NCI-H2107 treated with DMSO at 0.1 percent for 48 hours (cell line): ENCODE measurements around the gene MBNL3.
A peak's percentile ranks its signal among the peaks of the same experiment; 100 is the strongest.
"Not testable (repeated sequence)": the region's sequence is repeated elsewhere in the genome, so short reads cannot be mapped to it uniquely, and the experiment has no call there.

Experiments used
- DNase-seq: peaks from one replicate; lab custom pipeline; 2025; ENCODE audit not compliant: unreplicated experiment; lab: John Stamatoyannopoulos, UW

MBNL3 gene

DNA sequence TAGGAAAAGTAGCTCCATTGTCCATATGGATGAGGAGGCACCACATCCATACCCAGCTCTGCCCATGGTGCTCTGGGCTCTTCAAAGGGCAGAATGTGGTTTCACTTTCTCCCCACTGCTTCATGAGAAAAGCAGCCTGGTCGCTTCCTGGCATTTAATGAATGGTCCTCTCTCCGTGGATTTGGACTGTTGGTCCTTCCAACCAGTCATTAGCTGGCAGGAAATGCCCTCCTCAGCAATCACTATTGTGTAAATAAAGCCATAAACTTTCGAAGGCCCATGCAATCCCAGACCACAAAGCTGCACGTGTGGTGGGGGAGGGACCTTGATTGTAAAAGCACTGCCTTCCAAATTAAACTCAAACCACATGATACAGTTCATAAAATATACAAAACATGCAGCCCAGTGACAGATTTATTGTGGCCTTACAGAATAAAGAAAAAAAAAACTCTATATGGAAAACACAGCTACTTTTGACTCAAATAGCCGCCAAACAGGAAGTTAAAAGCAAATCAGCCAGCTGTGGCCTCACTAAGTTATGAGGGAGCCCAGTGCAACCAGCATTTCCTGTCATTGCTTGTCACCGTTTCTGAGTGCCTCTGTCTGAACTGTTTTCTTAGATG, 8.1 kb downstream of the MBNL3 start:
- peak; percentile 84 for DNase-seq

DNA sequence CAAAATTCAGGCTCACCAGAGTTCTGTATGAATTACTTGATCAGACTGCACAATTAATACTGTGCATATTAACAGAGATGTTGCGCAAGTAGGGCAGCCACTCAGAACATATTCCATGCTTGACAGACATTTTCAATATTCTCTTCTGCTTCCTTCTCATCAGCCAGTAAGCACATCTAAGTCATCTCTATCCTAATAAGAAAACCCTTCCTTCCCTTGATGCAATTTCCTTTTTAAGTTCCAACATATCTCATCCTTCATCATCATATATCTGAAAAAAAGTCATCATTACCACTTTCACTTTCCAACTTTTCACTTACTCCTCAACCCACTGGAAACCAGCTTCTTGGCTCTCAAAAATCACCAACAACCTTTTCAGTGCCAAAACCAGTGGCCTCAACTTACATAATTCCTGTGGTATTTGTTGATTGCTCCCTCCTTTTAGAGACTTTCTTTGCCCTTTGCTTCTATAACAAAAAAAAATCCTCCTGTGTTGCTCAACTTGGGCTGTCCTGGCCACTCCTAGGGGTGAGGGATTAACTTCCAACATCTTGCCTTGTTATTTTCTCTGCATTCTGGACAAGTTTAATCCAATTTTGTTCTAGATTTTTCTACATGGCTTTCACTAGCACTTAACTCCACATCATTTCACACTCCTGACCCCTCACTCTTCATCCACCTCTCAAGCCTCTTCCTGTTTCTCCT, 14.1 kb downstream of the MBNL3 start:
- DNase-seq, result no peak

DNA sequence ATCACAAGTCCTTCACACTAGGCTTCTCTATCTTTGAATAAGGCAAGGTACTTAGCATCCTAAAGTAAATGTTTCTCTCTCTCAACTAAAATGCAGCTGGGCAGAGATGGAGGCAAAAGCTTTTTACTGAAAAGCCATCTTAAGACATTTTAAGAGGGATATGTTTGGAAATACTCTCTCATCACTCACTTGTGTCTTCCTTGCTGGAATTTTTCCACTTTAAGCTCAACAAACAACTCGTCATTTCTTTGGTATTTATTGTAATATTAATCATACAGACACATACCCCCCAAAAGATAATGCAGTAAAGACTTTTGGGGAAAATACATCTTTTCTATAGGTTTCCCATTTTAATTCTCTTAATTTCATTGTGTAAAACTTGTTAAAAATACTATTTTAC, 16.4 kb downstream of the MBNL3 start:
- DNase-seq, result no peak

DNA sequence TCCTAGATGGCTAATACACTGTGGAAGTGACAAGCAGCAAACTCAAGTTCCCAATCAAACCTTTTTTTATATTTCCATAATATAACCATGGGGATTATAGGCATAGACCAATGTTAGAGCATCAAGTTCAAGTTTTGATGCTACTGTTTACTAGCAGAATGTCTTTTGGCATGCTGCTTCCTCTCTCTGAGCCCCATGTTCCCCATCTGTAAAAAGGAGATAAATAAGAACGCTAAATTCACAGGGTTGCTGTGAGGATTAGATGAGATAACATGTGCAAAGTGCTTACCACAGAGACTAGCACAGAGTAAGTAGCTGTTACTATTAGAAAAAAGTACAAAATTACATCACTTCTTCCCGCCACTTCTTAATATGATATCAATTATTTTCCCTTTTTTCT, 18.0 kb downstream of the MBNL3 start:
- DNase-seq, result no peak

DNA sequence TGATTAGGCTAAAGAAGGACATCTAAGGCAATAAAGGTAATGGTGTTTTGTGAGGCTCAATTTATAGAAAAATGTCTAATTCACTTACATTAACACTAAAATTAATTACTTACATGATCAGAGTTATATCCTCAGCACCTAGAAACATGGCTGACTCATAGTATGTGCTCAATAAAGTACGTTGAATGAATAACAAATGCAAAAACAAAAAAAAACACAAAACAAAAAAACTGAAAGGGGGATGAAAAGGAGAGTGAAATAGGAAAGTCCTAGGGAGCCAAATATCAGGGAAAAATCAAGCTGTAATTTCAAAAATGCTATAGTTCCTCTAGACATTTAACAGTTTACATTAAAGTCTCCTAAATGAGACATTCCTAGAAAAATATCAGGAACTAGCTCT, 18.7 kb downstream of the MBNL3 start:
- DNase-seq, result no peak

DNA sequence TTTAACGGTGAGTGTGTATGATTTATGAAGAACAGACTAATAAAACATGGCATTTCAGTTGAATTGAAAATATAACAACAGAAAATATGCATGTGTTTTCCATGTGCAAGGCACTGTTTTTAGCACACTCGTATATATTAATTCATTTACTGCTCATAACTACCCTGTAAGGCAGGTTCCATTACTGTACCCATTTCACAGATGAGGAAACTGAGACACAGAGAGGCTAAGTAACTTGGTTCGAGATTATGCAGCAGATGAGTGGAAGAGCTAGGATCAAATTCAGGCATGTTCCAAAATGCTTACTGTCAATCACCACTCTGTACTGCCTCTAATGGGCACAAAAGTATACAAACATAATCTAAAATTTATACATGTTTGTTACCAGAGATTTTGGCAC, 20.4 kb downstream of the MBNL3 start:
- DNase-seq, result no peak

DNA sequence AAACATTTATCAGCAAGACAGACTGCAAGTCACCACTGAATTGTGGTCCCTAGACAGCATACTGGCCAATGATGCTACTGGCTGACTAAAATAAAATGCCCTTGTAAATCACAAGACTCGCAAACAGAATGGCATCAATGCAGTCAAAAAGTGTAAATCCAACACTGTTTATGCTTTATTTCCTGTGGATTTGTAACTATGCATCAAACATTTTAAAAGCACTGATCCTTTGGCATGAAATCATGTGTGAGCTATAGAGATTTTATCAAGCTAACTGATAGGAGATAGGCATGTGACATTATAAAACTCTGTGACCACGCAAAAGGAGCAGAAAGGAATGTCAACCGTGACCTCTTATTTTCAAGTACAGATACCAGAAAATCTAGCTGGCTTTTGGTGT, 20.8 kb downstream of the MBNL3 start:
- no peak for DNase-seq

DNA sequence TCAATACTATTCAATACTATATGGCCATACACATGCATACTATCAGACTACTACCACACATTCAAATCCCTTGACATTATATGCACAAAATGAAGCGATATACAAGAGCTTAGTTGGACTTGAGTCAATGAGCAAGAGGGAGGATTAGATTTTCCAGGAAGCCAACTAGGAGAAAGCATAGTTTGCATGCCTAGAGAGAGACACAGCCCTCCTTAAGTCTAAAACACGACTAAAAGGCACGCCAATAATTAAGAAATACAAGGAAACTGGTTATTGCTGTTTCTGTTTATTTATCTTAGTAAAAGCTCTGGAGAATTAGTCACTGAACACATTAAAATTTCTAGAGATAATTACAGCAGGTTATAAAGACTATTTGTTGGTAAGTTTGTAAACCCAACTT, 21.8 kb downstream of the MBNL3 start:
- DNase-seq, result no peak

DNA sequence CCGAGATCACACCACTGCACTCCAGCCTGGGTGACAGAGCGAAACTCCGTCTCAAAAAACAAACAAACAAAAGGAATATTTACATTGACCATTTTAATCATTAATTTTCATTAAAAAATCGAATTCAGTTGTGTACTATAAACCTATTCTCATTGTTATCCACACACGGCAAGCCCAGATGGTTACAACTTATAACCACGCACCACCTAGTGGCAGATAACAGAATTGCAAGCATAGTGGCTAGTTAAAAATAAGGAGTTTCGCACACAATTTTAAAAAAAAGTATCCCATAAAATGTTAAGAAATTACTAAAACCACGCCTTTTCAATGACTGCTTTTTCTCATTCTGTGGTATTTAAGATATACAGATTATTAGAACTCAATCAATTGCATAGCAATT, 25.4 kb downstream of the MBNL3 start:
- DNase-seq, result no peak

DNA sequence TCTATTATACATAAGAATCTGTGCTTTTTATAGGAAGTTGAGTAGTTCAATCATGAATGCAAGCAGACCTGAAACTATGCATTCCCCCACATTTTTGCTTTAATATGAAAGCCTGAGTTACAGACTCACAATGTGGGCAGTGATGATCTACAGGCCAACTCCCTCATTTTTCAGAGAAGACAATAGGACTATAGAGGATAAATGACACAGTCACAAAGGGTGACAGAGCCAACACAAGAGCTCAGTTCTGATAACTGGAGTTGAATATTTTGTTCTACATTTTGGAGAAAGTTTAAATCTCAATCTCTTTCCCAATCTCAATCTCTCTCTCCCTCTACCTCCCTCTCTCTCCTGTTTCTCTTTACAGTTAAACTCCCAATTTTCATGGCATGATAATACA, 27.0 kb downstream of the MBNL3 start:
- DNase-seq, result no peak

DNA sequence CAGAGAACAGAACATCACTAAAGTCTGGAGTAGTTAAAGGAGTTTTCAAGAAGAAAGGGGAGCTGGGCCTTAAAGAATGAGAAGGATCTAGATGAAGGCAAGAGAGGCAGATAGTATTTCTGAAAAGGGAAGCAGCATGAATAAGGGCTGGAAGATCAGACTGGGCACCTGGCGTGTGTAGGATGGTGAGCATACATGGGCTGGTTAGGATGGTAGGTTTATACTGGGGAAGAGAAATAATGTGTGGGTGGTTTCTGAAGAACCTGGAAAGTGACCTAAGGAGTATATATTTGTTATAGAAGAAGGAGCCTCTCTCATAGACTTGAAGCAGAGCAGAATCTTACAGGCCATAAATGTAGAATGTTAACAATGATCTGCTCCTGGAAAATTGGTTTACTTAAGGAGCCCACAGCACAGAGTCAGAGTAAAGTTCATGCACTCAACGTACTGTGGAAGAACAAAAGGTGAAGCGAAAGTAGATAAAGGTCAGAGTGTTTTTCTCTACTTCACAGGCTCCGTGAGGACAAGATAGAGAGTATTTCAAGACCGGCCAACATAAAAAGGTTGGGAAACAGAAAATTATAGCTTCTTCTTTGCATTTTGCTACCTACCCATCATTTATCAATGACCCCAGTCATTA, 35.8 kb downstream of the MBNL3 start:
- DNase-seq, result no peak

DNA sequence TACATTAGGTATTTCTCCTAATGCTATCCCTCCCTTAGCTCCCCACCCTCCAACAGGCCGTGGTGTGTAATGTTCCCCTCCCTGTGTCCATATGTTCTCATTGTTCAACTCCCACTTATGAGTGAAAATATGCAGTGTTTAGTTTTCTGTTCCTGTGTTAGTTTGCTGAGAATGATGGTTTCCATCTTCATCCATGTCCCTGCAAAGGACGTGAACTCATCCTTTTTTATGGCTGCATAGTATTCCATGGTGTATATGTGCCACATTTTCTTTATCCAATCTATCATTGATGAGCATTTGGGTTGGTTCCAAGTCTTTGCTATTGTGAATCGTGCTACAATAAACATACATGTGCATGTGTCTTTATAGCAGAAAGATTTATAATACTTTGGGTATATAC, 42.9 kb downstream of the MBNL3 start:
- not testable (repeated sequence) for DNase-seq

DNA sequence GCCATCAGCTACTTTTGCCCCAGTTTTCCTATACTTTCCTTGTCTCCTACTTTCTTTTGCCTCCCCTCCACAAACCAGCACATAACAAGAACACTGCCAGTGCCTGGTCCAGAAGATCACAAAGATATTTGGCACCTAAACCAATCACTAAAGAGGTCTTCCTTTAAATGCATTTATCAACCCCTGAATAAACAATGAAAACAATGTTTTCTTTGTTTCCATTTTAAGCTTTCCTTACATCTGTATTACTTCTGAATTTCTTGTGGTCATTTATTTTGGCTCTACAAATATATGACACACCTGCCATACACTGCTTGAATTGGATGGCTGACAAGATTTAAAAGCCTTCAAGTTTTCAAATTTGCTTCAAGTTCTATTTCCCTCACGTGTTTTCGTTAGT, 43.9 kb downstream of the MBNL3 start:
- DNase-seq, result no peak

DNA sequence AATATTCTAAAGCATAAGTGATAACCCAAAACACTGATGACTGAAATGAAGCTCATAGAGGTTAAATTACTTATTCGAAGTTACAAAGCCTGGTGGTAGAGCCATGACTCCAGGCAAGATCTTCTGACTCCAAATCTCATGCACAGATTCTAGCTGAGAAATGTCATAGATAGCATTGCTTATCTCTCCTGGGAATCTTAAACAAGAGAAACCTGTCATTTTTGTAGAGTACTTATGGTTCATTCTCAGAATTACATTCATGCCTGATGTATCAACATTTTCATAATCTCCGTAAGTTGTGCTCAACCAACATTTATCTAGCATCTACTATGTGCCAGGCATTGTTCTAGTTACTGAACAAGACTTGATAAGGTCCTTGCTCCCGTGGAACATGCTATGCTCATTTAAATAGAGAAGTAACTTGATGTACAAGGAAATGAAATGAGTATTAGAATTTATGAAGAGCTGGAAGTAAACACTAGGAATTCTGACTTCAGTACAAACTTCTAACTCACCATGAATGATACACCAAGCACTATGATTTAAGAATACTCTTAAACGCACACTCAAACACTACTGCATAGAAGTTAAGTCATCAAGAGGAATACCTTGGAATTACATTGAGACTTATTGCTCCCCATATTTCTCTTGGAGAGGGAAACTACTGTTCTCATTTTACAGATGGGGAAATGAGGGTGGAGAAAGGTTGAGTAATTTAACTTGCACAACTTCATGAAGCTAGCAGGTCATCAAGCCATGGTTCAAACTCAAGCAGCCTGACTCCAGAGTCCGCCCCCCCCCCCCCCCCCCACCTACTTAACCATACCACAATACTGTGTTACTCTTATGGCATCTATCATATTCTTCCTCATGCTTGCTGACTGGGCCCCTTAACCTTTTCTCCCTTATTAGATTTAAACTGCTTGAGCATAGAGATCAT, 45.4 kb downstream of the MBNL3 start:
- no peak for DNase-seq

DNA sequence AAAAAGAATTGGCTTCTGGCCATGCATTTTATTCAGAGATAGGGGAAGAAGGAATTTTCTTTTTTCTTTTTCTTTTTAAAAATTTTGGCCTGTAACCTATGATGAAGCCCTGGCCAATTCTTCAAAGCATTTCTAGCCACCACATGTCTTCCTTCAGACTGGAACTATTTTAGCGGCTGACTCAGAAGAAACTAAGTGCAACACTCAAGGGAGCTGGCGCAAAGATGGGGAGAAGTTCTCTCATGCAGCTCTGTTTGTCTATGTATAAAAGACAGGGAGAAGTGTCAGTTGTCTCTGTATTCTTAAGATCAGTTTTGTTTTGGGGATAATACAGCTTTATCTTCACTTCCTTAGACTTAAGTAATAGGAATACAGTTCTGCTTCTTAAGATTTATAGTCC, 46.1 kb downstream of the MBNL3 start:
- no peak for DNase-seq

DNA sequence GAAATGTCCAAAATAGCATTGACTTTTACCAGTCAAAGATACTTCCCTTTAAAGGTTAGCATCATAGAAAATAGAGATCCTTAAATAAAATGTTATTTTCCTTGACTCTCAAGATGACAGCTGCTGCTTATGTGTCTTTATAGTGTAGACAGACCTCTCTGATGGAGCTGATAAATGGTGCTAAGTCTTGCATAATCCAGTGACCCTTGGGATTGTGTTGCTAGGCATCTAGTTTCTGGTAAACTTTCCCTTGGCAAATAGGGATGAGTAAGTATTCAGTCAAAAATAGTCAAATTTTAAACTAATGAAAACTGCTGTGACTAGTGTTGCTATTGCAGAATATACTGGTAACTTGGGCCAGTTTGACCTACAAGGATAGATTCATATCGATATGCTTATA, 53.6 kb downstream of the MBNL3 start:
- DNase-seq, result no peak

DNA sequence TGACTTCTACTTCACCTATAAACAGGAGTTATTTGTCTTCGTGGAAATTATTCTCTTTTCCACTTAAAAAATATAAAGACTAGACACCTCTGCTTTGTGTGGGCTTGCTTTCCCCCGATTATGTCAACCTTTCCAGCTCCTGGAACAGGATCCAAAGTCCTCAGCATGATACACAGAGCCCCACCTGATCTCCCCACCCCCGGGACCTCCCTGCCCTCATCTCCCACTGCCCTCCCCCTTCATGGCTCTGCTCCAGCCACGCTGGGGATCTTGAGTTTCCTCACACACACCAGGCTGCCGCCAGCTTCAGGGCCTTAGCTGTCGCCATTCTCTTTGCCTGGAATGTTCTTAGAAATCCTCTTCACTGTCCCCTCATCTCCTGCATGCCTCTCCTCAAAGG, 55.3 kb downstream of the MBNL3 start:
- DNase-seq, result no peak

DNA sequence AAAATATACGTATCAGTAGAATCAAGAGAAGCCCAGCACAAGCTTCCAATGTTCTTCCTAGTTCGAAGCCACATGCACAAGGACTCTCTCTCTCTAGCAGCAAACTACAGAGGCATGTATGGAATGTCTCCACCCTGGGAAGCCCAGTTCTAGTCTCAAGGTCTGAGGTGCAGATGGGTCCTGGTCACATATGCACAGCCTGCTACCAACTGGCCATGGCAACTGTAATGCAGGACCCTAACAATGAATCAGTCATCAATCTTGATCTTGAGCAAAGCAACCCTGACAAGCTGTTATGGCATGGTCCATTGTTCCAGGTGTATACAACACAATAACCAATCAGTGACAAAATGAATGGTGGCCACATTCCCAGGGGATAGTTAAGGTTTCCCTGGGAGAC, 55.8 kb downstream of the MBNL3 start:
- peak; percentile 67 for DNase-seq

DNA sequence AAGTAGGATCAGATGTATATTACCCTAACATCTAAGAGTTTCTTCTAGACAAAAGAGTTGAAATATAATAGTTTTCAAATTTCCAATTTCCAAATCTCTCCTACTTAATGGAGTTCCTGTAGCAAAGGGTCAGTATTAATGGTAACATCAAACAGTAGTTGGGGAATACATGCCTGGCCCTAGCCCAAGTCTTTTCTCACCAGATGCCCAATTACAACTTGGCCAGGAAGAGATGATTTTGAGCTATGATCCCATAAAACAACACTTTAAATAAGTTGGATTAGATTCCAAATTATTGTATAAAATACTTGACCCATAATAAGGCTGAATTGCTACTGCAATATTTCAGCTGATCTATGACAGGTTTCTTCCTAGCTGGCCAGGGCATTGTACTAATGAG, 59.9 kb downstream of the MBNL3 start:
- no peak for DNase-seq

DNA sequence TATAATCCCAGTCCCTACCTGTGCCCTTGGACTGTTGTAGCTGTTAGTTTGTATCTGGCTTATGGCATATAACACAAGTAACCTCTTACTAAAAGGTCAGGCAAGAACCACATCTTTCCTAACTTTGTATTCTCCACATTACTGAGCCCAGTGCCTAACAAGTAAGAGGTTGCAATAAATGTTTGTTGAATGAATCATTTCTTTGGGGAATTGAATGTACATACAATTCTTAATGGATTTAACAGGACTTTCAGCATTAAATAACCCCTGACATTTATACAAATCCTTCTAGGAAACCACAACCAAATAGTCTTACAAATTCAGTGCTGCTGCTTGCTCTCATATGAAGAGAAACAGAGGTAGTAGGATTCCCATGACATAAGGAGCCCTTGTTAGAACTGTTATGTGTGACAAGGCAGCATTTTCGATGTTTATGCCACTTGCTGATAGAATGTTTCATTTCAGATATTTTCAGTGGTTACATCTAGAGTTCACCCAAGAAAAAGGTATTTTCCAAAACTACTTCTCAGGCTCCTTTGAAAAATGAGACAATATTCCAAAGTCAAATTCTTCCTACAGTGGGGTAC, 62.0 kb downstream of the MBNL3 start:
- DNase-seq, result no peak

DNA sequence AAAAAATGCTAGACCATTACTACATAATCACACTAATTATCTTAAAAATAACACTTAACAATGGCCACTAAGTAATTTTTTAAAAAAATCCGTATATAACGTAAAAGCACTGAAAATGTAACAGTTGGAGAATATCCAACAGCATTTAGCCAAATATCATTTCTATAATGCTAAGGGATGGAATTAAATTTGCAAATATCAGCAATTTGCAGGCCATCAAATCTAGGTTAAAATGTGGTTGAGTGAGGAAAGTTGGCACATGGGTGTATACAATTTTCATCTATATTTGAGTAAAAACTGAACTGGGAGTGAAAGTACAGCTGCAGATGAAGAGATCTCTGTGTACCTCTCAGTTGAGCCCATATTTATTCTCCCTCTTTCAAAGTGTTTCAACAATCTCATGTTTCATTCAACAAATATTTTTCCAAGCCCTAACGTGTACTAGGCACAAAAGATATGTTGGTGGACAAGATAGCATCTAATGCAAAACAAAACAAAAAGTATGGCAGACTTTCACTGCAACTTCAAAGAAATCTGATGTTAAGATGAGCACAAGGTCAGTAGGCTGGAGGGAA, 63.0 kb downstream of the MBNL3 start:
- no peak for DNase-seq
